ENCODE results near the gene RASGRP2.

RASGRP2 gene

DNA sequence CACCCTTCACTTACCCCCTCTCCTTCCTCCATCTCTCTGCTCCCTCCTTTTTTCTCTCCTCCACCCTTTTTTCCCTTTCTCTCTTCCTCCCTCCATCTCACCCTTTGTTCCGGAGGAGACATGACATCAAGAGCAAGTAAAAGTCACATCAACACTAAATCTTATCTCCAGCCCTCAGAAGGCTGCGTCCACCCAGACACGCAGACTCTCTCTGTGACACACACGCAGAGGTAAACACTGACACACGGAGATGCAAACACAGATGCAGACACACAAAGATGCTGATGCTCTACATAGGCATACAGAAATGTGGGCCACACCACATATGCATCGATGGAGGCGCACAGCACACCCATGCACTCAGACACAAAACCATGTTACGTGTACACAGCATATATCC lies 47.9 kb downstream of the RASGRP2 start:
- no peak overlapping the region for H3K27ac ChIP-seq (ENCODE audit: extremely low read depth, low read depth, low read length)
- CTCF ChIA-PET, result interaction anchor here (0.6 to 2.1 kb wide), 4 partner anchors 8 to 1705 kb away, joined by 3 to 17 read pairs (median 4); no protein-coding TSS in a partner anchor
- H3K36me3 ChIP-seq (ENCODE audit: control insufficient read depth in 2 of 2, insufficient read depth in 1 of 2, low read length in 2 of 2), result no peaks in the 10 kb centered on the region
- POLR2A ChIA-PET, result no interaction called here
- no peaks in the 10 kb centered on the region for H3K4me1 ChIP-seq (ENCODE audit: control insufficient read depth, insufficient read depth, low read length)
- TF ChIP-seq ZNF366 (tag by site-specific recombination; conservative IDR thresholded peaks at IDR 0.05) (peak; percentile 54), WT1 (tag by site-specific recombination; IDR thresholded peaks at IDR 0.05) (no peak), ZNF658 (tag by site-specific recombination; IDR thresholded peaks at IDR 0.05) (no peak)
- no peak overlapping the region for H3K4me3 ChIP-seq (ENCODE audit: low read depth, low read length)
- H3K9me3 ChIP-seq (ENCODE audit: control insufficient read depth, insufficient read depth, low read depth, low read length), result no peaks in the 10 kb centered on the region

DNA sequence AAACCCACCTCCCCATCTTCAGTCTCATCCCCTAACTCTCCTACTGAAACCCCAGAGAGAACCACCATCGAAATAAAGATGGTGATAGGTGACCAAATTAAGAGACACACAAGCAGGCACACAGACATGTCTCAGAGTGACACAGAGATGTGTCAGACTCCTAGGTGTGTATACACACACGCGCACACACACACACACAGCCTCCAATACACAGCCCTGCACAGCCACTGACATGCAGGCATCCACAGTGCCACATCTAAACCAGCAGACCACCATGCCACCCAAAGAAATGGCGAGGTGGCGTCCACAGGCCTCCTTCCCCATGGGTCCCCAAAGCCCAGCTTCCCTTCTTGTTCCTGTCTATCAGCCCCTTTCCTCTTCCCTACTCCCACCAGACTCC lies 48.4 kb downstream of the RASGRP2 start:
- no peak overlapping the region for H3K27ac ChIP-seq (ENCODE audit: extremely low read depth, low read depth, low read length)
- no peaks in the 10 kb centered on the region for H3K36me3 ChIP-seq (ENCODE audit: control insufficient read depth in 2 of 2, insufficient read depth in 1 of 2, low read length in 2 of 2)
- ChIA-PET CTCF (interaction anchor here (0.7 to 1.1 kb wide), 2 partner anchors 10 to 1705 kb away, joined by 3 to 4 read pairs; no protein-coding TSS in a partner anchor), POLR2A (no interaction called here)
- TF ChIP-seq, protein P1, sequence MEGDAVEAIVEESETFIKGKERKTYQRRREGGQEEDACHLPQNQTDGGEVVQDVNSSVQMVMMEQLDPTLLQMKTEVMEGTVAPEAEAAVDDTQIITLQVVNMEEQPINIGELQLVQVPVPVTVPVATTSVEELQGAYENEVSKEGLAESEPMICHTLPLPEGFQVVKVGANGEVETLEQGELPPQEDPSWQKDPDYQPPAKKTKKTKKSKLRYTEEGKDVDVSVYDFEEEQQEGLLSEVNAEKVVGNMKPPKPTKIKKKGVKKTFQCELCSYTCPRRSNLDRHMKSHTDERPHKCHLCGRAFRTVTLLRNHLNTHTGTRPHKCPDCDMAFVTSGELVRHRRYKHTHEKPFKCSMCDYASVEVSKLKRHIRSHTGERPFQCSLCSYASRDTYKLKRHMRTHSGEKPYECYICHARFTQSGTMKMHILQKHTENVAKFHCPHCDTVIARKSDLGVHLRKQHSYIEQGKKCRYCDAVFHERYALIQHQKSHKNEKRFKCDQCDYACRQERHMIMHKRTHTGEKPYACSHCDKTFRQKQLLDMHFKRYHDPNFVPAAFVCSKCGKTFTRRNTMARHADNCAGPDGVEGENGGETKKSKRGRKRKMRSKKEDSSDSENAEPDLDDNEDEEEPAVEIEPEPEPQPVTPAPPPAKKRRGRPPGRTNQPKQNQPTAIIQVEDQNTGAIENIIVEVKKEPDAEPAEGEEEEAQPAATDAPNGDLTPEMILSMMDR (tag by site-specific recombination; IDR thresholded peaks at IDR 0.05), result no peak
- TF ChIP-seq SALL2 (tag by site-specific recombination; IDR thresholded peaks at IDR 0.05; ENCODE audit: borderline replicate concordance) (no peak), ZNF664 (tag by site-specific recombination; IDR thresholded peaks at IDR 0.05) (no peak), ZNF624 (tag by site-specific recombination; IDR thresholded peaks at IDR 0.05) (no peak)
- H3K4me3 ChIP-seq (ENCODE audit: low read depth, low read length), result no peak overlapping the region
- H3K4me1 ChIP-seq (ENCODE audit: control insufficient read depth, insufficient read depth, low read length), result no peaks in the 10 kb centered on the region
- H3K9me3 ChIP-seq (ENCODE audit: control insufficient read depth, insufficient read depth, low read depth, low read length), result no peaks in the 10 kb centered on the region

DNA sequence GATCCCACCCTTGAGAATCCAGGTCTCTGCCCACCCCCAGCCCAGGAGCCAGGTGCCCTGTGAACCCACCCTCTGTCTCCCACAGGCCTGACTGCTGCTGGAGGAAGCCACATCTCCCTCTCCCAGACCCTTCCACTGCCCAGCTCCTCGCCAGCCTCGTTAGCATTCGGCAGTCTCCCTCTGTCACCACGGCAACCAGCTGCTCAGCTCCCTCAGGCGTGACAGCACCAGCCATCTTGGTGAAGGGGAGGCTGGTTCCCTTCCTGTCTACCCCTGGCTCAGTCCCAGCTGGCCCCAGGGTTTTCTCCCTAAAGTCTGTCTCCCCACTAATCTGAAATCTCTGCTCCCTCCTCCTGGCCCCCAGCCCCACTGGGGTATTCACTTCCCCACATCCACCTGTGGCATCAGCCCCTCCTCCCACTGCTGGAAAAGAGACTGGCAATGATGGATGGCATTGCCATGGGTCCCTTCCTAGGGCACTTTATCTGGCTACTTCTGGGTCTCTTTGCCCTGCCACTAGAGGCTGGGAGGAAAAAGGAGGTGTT lies 49.0 kb downstream of the RASGRP2 start:
- Histone ChIP-seq H3K27ac (ENCODE audit: extremely low read depth, low read depth, low read length) (no peak overlapping the region), H3K9me3 (ENCODE audit: control insufficient read depth, insufficient read depth, low read depth, low read length) (no peaks in the 10 kb centered on the region), H3K4me3 (ENCODE audit: low read depth, low read length) (no peak overlapping the region), H3K4me1 (ENCODE audit: control insufficient read depth, insufficient read depth, low read length) (no peaks in the 10 kb centered on the region), H3K36me3 (ENCODE audit: control insufficient read depth in 2 of 2, insufficient read depth in 1 of 2, low read length in 2 of 2) (no peaks in the 10 kb centered on the region)
- ChIA-PET CTCF (no interaction called here), POLR2A (no interaction called here)
- TF ChIP-seq SCRT2 (tag by site-specific recombination; IDR thresholded peaks at IDR 0.05) (peak; percentile 89), SCRT1 (tag by site-specific recombination; IDR thresholded peaks at IDR 0.05; ENCODE audit: borderline replicate concordance) (peak; percentile 73), ZNF366 (tag by site-specific recombination; conservative IDR thresholded peaks at IDR 0.05) (no peak), ZNF558 (tag by site-specific recombination; IDR thresholded peaks at IDR 0.05) (no peak), ZNF266 (tag by site-specific recombination; IDR thresholded peaks at IDR 0.05; ENCODE audit: low read depth) (no peak), ZNF174 (tag by site-specific recombination; IDR thresholded peaks at IDR 0.05) (no peak), ZXDB (tag by site-specific recombination; IDR thresholded peaks at IDR 0.05) (no peak), ZBTB1 (tag by site-specific recombination; IDR thresholded peaks at IDR 0.05) (no peak), ZSCAN30 (tag by site-specific recombination; IDR thresholded peaks at IDR 0.05) (no peak), ZBTB17 (tag by site-specific recombination; IDR thresholded peaks at IDR 0.05) (peak; percentile 58), ZNF660 (tag by site-specific recombination; IDR thresholded peaks at IDR 0.05) (no peak), ZNF473 (tag by site-specific recombination; IDR thresholded peaks at IDR 0.05) (no peak), ZNF133 (tag by site-specific recombination; IDR thresholded peaks at IDR 0.05) (no peak)
- TF ChIP-seq, protein P2, sequence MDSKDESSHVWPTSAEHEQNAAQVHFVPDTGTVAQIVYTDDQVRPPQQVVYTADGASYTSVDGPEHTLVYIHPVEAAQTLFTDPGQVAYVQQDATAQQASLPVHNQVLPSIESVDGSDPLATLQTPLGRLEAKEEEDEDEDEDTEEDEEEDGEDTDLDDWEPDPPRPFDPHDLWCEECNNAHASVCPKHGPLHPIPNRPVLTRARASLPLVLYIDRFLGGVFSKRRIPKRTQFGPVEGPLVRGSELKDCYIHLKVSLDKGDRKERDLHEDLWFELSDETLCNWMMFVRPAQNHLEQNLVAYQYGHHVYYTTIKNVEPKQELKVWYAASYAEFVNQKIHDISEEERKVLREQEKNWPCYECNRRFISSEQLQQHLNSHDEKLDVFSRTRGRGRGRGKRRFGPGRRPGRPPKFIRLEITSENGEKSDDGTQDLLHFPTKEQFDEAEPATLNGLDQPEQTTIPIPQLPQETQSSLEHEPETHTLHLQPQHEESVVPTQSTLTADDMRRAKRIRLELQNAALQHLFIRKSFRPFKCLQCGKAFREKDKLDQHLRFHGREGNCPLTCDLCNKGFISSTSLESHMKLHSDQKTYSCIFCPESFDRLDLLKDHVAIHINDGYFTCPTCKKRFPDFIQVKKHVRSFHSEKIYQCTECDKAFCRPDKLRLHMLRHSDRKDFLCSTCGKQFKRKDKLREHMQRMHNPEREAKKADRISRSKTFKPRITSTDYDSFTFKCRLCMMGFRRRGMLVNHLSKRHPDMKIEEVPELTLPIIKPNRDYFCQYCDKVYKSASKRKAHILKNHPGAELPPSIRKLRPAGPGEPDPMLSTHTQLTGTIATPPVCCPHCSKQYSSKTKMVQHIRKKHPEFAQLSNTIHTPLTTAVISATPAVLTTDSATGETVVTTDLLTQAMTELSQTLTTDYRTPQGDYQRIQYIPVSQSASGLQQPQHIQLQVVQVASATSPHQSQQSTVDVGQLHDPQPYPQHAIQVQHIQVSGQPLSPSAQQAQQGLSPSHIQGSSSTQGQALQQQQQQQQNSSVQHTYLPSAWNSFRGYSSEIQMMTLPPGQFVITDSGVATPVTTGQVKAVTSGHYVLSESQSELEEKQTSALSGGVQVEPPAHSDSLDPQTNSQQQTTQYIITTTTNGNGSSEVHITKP (tag by site-specific recombination; IDR thresholded peaks at IDR 0.05), result peak; percentile 49
- TF ChIP-seq, protein P3, sequence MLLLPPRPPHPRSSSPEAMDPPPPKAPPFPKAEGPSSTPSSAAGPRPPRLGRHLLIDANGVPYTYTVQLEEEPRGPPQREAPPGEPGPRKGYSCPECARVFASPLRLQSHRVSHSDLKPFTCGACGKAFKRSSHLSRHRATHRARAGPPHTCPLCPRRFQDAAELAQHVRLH (tag by site-specific recombination; IDR thresholded peaks at IDR 0.05), result no peak
- TF ChIP-seq, protein P4, sequence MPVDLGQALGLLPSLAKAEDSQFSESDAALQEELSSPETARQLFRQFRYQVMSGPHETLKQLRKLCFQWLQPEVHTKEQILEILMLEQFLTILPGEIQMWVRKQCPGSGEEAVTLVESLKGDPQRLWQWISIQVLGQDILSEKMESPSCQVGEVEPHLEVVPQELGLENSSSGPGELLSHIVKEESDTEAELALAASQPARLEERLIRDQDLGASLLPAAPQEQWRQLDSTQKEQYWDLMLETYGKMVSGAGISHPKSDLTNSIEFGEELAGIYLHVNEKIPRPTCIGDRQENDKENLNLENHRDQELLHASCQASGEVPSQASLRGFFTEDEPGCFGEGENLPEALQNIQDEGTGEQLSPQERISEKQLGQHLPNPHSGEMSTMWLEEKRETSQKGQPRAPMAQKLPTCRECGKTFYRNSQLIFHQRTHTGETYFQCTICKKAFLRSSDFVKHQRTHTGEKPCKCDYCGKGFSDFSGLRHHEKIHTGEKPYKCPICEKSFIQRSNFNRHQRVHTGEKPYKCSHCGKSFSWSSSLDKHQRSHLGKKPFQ (tag by site-specific recombination; IDR thresholded peaks at IDR 0.05), result no peak

All from HEK293 (cell line).